ENCODE measurements around the gene ELMO2. TPM values are rescaled to one million over a fixed set of nuclear protein-coding genes. Genes with fewer than 3 reads are reported as not detected.

ELMO2 gene
- total and polyA plus RNA-seq, 2 of the 4 experiments (the other 2 are of a cell fraction): 29.2 to 52.7 TPM

DNA sequence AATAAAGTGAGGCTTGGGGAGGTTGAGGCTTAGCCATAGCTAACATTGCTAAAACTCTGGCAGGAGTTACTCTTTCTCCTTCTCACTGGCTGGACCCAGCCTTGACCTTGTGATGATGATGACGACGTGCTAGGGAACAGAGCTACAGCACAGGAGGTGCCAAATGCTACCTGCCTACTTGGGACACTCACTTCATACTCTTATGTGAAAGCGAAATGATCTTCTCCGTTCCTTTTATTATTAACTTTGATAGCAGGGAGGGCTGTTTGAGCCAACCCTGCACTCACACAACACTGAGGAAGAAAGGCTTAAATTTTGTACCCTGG is 1.2 kb upstream of the ELMO2 start:
- H4K20me1 ChIP-seq (ENCODE audit: insufficient read depth, low read length): peaks cover 8% of the 10 kb centered on the region; the same call in 1 of the 2 replicates
- H3K23ac ChIP-seq (ENCODE audit: low read depth, low read length): no peak overlapping the region
- peaks cover 13 to 32% of the 10 kb centered on the region in 2 experiments for H3K79me1 ChIP-seq (ENCODE audit: low read depth in 1 of 2, low read length in 2 of 2)
- no peak overlapping the region for H3K14ac ChIP-seq (replicated peaks; ENCODE audit: low read depth, low read length)
- intact Hi-C loops (cut with micrococcal nuclease): loop anchor here (2.0 kb wide), 1 partner anchor 43 kb away; no protein-coding TSS in a partner anchor
- no peak overlapping the region for H4K91ac ChIP-seq (ENCODE audit: insufficient read depth, low read depth, low read length)
- H3K4me1 ChIP-seq (ENCODE audit: control insufficient read depth, insufficient read depth, low read length): peaks cover 9% of the 10 kb centered on the region
- no peak overlapping the region for H2AK5ac ChIP-seq (ENCODE audit: low read depth, low read length)
- ATAC-seq (ENCODE audit: low read depth): no peak
- no peak for DNase-seq
- in situ Hi-C loops (cut with MboI; ENCODE audit: low sequenced_read_pairs): no loop called here
- H3K9me1 ChIP-seq (ENCODE audit: insufficient read depth, low read length): peaks cover 12% of the 10 kb centered on the region
- TF ChIP-seq, protein P1, sequence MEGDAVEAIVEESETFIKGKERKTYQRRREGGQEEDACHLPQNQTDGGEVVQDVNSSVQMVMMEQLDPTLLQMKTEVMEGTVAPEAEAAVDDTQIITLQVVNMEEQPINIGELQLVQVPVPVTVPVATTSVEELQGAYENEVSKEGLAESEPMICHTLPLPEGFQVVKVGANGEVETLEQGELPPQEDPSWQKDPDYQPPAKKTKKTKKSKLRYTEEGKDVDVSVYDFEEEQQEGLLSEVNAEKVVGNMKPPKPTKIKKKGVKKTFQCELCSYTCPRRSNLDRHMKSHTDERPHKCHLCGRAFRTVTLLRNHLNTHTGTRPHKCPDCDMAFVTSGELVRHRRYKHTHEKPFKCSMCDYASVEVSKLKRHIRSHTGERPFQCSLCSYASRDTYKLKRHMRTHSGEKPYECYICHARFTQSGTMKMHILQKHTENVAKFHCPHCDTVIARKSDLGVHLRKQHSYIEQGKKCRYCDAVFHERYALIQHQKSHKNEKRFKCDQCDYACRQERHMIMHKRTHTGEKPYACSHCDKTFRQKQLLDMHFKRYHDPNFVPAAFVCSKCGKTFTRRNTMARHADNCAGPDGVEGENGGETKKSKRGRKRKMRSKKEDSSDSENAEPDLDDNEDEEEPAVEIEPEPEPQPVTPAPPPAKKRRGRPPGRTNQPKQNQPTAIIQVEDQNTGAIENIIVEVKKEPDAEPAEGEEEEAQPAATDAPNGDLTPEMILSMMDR (conservative IDR thresholded peaks at IDR 0.05; ENCODE audit: low read depth, low read length): no peak
- no peak for TF ChIP-seq POLR2A (IDR thresholded peaks at IDR 0.05; ENCODE audit: low read depth, low read length)
- no peak overlapping the region for H3K4me2 ChIP-seq (ENCODE audit: low read depth, low read length)
- no peaks in the 10 kb centered on the region for H3K9me3 ChIP-seq (ENCODE audit: control insufficient read depth, insufficient read depth, low read length)
- CTCF ChIA-PET: no interaction called here
- H2BK5ac ChIP-seq (ENCODE audit: low read depth, low read length, poor library complexity, severe bottlenecking): no peak overlapping the region
- no peaks in the 10 kb centered on the region for H3K36me3 ChIP-seq (ENCODE audit: control insufficient read depth, insufficient read depth, low read length)
- BruUV-seq (replicated peaks): no TSS peak
- no peak overlapping the region for H3K18ac ChIP-seq (ENCODE audit: low read depth, low read length)
- H4K8ac ChIP-seq (ENCODE audit: low read depth in 2 of 2, low read length in 2 of 2): no peak overlapping the region
- no peak overlapping the region for H3K9ac ChIP-seq (ENCODE audit: low read depth, low read length)
- dilution Hi-C loops (cut with HindIII; ENCODE audit: low sequenced_read_pairs, unreplicated experiment): no loop called here
- no peak overlapping the region for H3K4me3 ChIP-seq (ENCODE audit: insufficient read depth, low read depth, low read length)
- H3K56ac ChIP-seq (ENCODE audit: extremely low read depth, insufficient read depth, low read length): no peak overlapping the region
- H3K4ac ChIP-seq (ENCODE audit: low read depth, low read length): no peak overlapping the region
- POLR2A ChIA-PET (ENCODE audit: unreplicated experiment): no interaction called here
- WGBS, 2 experiments (ENCODE audit: extremely low coverage in 2 of 2, insufficient read length in 1 of 2): no CpG with 5 or more reads among the region's 4 CpGs
- no peak overlapping the region for H2BK20ac ChIP-seq (ENCODE audit: low read depth, low read length)
- no peak overlapping the region for H2AFZ ChIP-seq (replicated peaks; ENCODE audit: low read length, poor library complexity)
- no peak overlapping the region for H2BK15ac ChIP-seq (ENCODE audit: low read depth, low read length)
- H2BK120ac ChIP-seq (ENCODE audit: low read depth, low read length): no peak overlapping the region
- H4K5ac ChIP-seq (ENCODE audit: low read depth, low read length): no peak overlapping the region
- no peak overlapping the region for H3K27ac ChIP-seq (ENCODE audit: insufficient read depth, low read length)
- no peak overlapping the region for H2AK9ac ChIP-seq (replicated peaks; ENCODE audit: low read depth, low read length, poor library complexity)
- no peaks in the 10 kb centered on the region; the same call in 1 of the 2 replicates for H3K27me3 ChIP-seq (ENCODE audit: control insufficient read depth, insufficient read depth, low read length)
